GM12864 (cell line): ENCODE results near the gene CENPF.
"Not testable (repeated sequence)": the region's sequence is repeated elsewhere in the genome, so short reads cannot be mapped to it uniquely, and the experiment has no call there.

Experiments
- DNase-seq: peaks from one replicate; pipeline ENCODE4 v3.0.0-alpha.2; 2011; ENCODE audit warnings: low read depth
- H3K4me3 ChIP-seq: 2 replicates; pipeline ENCODE4 v1.5.1; 2011; ENCODE audit warnings: mild to moderate bottlenecking, low read depth, low read length, control low read depth
- CTCF ChIP-seq: IDR thresholded peaks from 2 replicates; pipeline ENCODE4 v1.5.1; 2011; ENCODE audit warnings: low read depth, mild to moderate bottlenecking, moderate library complexity, low read length, control low read depth, inconsistent platforms; ENCODE audit errors: missing control alignments

Gene CENPF

GRCh38 chr1:214666674-214667073 lies 63.7 kb downstream of the CENPF start:
- H3K4me3 ChIP-seq, result no peak overlapping the region
- TF ChIP-seq CTCF, result no peak
- no peak for DNase-seq

GRCh38 chr1:214670098-214670497 lies 67.1 kb downstream of the CENPF start:
- no peak overlapping the region for H3K4me3 ChIP-seq
- DNase-seq, result no peak
- TF ChIP-seq CTCF, result no peak

- DNase-seq, result not testable (repeated sequence)
Observed at GRCh38 chr1:214673029-214673428, 70.0 kb downstream of the CENPF start.

GRCh38 chr1:214673576-214673975 lies 70.6 kb downstream of the CENPF start:
- H3K4me3 ChIP-seq, result no peak overlapping the region
- no peak for TF ChIP-seq CTCF

More at GRCh38 chr1:214673029-214673428, 70.0 kb downstream of the CENPF start:
- not testable (repeated sequence) for H3K4me3 ChIP-seq

GRCh38 chr1:214675524-214675923 lies 72.5 kb downstream of the CENPF start:
- not testable (repeated sequence) for DNase-seq, H3K4me3 ChIP-seq

More at GRCh38 chr1:214673576-214673975, 70.6 kb downstream of the CENPF start:
- DNase-seq, result no peak

GRCh38 chr1:214676747-214677146 lies 73.8 kb downstream of the CENPF start:
- H3K4me3 ChIP-seq, result no peak overlapping the region
- DNase-seq, result no peak
- TF ChIP-seq CTCF, result no peak

- TF ChIP-seq CTCF, result no peak
- H3K4me3 ChIP-seq, result no peak overlapping the region
- DNase-seq, result no peak
Observed at GRCh38 chr1:214677945-214678344, 75.0 kb downstream of the CENPF start.

GRCh38 chr1:214678386-214678785 lies 75.4 kb downstream of the CENPF start:
- DNase-seq, result no peak
- no peak for TF ChIP-seq CTCF
- H3K4me3 ChIP-seq, result no peak overlapping the region
